CD4-positive, alpha-beta T cell treated with Interferon gamma for 1 hour (primary cell): Measurements from ENCODE around the gene CLEC19A.

Experiments used
- DNase-seq: peaks from one replicate; pipeline ENCODE4 v3.0.0-alpha.2; 2020

CLEC19A gene

DNA sequence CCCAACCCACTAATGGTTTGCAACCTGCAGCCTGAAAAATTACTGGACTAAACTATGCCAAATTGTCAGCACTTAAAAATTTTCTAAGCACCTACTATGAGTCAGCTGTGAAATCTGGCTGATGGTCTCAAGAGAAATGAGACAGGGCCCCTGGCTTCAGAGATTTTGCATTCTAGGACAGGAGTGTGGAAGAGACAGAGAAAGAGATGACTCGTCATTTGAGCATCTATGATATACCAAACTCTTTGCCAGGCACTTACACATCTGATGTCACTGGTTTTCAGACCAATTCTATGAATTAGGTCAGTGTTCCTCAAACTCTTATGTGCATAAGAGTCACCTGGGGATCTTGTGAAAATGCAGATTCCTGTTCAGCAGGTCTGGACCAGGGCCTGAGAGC lies 44.4 kb downstream of the CLEC19A start:
- no peak for DNase-seq

DNA sequence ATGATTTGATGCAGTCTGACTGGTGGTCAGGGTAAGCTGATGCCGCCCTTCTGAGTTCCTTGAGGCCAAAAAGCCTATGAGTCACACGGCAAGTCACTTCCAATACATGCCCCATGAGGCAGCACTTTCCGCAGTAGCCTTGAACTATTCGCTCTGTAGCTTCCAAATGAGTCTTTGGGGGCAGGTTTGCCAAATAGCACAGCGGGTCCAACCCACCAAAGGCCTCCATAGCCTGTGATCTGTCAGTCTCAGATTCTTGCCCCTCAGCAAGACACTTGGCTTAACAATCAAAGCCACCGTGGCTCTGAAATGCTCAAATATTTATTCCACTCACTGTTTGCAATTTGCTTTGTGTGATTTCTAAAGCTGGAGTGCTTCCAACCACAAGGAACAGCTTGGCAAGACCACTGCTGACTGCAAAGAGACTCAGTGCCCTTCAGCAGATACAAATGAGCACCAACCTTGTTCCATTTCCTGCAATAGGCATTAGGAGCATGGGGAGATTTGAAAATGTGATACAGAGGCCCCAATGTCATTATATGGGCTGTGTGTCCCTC lies 45.4 kb downstream of the CLEC19A start:
- no peak for DNase-seq

DNA sequence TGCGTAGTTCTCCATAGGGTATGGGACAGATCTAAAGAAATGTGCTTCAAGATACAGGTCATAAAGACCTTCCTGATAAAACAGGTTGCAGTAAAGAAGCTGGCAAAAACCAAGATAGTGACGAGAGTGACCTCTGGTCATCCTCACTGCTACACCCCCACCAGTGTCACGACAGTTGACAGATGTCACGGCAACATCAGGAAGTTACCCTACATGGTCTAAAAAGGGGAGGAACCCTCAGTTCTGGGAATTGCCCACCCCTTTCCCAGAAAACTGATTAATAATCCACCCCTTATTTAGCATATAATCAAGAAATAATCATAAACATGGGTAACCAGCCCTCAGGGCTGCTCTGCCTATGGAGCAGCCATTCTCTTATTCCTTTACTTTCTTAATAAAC lies 46.3 kb downstream of the CLEC19A start:
- DNase-seq: no peak

DNA sequence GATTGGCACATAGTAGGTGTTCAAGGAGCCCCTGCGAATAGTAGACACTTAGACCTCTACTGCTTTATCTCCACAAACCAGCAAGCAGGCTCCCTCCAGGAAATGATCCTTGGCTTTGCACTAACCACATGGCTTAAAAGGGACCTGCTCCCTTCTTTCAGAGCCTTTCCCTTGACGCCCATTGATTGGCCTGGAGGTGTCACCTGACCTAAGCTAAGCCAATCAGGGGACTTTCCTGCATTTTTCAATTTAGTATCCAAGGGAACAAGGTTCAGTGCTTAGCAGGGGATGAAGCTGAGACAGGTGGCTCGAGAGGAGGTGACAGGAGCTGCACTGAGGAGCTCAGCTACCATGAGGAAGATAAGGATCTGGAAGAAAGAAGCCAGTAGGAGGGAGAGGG lies 52.8 kb downstream of the CLEC19A start:
- DNase-seq: no peak

DNA sequence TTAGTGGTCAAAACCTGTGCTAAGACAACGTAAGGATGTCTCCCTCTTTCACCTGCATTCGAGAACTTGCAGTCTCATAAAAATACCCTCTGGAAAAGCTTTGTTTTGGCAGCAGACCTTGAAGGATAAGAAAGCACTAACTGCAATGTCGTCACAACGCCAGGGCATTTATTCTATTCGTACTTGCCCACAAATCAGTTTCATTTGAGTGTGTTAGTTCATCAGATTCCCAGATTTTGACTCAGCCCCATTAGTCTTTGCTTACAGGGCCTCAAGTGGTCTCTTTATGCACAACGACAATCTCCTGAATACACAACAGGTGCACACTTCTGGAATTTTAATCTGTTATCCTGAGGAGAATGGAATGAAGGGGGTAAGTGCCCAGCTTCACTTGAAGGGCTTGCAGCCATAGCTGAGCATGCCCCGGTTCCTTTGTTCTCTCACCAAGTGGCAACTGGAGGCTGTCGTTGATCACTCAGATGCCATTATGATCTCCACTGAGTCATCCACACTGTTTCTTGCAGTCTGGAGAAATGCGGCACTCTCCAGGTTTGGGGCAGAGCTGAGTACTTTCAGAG lies 58.8 kb downstream of the CLEC19A start:
- no peak for DNase-seq

DNA sequence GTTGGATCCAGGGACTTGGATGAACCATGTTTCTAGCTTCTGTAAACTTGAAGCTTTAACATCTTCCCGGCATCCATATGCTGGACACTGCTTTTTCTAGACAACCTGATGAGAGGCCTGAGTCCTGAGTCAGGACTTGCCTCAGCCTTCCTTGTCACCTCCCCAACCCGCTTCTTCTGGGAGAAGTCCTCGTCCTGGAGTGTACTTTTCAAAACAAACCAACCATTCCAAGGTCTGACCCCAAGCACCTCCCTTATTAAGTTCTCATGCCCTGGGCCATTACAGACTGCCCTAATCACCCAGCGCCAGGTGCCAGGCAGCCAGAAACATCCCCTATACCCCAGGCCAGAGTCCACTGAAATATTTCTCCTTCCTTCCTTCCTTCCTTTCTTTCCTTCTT lies 59.4 kb downstream of the CLEC19A start:
- no peak for DNase-seq

DNA sequence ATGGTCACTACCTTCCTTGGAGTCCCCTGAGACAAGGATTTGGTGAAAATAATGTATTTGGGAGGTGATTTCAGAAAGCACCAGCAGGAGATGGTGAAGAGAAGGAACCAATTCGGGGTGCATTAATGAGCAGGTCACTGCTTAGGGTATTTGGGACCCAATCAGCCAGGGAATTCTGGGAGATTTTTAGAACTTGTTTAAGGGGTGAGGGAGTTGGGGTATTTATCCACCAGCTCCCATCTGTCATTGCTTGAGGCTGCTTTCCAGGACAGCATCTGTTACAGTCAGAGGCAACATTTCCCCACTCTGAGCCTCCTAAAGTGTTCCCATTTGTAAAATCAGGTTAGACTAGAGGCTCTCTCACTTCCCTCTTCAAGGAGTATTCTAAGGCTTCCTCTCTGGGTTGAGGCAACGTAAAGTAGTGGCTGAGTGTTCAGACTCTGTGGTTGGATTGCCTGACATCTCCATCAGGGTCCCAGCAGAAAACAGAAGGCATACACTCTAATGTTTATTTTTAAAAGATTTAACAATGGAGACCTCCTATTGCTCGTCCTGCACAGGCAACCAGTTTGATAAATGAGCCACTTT lies 60.9 kb downstream of the CLEC19A start:
- no peak for DNase-seq

DNA sequence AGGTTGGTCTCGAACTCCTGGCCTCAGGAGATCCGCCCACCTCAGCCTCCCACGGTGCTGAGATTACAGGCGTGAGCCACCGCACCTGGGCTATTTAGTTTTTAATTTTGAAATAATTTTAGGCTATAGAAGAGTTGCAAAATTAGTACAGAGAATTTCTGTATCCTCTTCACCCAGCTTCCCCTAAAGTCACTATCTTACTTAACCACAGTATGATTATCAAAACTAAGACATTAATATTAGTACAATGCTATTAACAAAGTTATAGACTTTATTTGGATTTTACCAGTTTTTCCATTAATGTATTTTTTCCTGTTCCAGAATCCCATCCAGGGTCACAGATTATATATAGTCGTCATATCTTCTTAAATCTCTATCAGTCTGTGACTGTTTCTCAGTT lies 62.6 kb downstream of the CLEC19A start:
- DNase-seq: no peak

DNA sequence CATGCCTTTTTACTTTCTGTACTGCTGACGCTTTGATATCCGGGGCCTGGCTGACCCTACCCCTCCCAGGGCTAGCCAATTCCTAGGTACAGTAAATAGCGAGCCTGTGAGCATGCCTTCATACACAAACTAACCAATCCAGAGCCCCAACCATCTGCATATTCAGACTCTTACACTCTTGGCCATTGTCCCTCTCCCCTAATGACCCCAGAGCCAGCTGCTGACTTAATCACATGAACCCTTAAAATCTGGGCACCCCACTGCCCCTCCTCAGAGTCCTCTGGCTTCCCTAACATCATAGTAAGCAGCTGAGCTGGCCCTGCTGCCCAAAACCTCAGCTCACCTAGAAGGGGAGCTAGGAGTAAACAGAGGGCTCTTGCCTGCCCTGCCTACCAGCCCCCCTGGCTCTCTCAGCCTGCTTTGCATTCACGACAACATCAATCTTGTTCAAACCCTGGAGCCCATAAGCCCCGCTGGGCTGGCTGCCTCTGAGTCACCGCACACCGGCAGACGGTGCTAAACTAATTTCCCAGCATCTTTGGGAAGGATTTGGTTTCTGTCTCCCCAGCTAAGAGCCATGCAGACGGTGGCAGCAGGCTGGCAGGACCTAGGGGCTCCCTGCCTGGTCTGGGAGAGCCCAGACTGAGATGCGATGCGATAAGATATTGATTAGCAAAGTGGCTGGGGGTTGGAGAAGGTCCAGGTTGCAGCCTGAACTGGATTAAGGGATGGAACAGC lies 63.2 kb downstream of the CLEC19A start:
- DNase-seq: no peak

DNA sequence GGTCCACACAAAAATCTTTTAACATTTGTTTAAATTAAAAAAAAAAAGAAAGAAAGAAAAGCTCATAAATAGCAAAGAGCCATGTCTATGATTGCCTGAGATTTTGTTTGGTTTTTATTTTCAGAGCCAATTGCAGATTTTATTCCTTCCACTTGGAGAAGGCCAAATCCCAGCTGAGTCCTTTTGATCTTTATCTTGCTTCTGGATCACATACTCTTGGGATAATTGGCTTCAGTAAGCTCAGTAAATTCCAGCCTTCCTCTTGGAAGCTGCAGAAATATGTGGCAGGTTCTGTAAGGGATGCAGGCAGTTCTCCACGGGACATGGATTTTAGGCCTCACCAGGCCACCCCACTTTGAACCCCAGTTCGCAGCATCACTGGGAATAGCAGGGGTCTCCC lies 68.8 kb downstream of the CLEC19A start:
- no peak for DNase-seq

DNA sequence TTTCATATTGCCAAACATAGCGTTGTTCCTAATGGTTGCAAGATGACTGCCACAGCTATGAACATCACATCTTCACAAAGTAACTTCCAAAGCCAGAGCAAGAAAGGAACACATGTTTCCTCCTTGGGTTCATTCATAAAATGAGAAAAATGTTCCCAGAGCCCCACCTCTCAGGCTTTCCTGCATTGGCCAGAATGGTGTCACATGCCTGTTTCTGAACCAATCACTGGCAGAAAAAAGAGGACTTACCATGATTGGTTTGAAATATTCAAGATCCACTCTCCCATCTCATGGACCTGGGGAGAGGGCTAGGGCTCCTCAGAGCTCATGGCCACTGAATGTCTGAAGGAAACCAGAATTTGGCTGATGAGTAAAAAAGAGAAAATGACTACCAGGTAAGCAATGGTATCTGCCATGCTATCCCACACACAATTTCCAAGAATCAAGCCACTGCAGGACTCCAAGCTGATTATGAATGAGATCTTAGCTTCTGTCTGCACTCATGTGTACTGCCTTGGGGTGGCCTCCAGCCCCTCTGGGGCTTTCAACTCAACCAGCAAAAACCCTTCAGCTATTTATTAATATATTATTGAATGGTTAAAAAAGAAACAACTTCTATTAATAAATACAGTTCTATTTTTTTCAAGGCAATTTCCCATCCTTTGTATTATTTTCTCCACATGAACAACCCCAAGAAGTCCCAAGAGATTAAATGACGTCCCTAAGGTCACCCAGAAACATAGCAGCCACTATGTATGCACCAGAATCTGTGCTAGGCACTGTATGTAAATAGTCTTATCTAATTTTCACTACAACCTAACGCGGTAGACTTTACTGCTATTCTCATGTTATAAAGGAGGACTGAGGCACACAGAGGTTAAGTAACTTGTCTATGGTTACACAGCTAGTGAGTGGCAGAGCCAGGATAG lies 70.8 kb downstream of the CLEC19A start:
- no peak for DNase-seq

DNA sequence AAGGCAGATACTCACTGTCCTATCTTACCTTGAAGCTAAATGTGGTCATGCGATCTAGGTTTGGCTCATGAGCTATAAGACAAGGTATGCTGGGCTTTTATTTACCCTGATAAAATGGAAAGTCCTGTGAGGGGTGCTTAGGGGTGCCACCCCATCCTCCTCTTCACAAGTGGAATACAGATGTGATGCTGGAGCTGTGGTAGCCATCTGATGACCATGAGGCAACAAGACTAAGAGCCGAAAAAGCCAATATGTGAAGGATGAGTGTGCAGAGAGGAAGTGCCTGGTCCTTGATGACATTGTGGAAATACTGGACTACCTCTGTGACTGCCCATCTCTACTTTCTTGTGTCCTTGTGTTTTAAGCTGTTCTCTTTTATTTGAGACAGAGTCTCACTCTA lies 74.0 kb downstream of the CLEC19A start:
- no peak for DNase-seq
